ENCODE data around the gene LDLRAD4.
"Not testable (repeated sequence)": the region's sequence is repeated elsewhere in the genome, so short reads cannot be mapped to it uniquely, and the experiment has no call there.

Gene LDLRAD4

DNA sequence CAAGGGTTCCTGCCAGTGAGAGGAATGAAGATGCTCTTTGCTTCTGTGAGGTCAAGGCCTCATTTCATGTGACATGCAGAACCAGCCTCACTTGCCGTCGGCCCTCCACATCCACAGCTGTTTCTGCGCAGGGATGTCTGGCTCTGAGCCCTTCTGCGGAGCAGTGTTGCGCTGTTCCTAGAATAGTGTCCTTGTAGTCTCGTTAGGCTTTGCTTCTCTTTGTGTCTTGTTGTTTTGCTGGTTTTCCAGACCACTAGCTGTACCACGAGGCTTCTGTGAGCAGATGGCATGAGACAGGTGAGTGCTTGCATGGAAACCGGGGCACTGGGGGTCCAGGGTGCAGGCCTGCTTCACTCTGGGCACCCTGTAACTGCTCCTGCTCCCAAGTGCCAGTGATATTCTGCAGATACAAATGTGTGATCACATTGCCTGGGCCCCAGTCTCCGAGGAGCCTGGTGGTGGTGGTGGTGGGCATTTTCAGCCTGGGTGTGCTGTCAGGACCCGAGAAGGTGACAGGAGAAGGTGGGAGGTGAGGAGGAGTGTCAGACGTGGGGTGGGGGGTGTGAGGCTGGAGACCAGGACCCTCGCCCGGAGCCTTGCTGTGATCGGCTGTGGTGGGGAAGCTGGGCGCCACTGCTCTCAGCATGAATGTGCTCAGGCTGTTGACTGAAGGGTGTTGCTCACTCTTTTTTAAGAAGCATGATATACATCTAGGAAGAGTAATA, 34.3 kb downstream of the LDLRAD4 start:
- no peak for DNase-seq

GRCh38 chr18:13253786-13254688, 35.5 kb downstream of the LDLRAD4 start:
- no peak for DNase-seq

DNA sequence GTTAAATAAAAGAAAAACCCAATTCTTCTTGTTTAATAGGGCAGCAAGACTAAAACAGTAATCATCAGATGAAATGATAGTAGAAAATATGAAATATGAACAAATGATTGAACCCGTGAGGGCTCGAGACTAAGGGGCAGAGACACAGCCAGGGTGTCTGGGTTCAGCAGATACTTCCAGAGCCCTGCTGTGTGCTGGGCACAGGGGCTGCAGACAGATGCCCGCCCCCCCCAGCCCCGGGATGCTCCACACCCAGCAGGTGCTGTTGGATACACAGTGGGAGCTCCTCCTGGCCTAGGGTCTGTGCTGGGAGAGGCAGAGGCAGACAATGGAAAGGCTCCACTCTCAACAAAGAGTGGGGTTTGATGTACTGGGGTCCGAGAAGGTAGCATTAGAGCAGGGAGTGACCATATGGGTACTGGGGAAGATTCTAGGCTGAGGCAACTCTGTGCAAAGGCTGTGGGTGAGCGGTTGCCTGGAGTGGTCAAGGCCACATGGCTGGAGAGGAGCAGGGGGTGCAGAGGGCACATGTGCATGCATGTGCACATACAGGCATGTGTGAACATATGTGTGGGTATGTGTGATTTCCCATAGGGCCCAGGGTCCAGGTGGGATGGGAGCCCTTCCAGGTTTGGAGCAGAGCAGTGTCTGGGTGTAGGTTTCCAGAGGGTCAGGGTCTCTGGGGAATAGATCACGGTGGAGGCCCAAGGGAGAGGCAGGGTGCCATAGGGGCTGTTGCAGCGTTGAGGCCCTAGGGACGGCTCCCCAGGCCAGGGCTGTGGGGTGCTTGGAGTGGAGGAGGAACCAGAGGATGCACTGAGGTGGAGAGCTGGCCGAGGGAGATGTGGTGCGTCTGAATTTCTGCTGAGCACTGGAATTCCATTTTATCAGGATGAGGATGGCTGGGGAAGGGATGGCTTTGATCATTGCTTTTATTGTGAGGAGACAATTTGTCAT, 36.7 kb downstream of the LDLRAD4 start:
- no peak for DNase-seq

GRCh38 chr18:13256444-13257305, 38.1 kb downstream of the LDLRAD4 start:
- no peak for DNase-seq

DNA sequence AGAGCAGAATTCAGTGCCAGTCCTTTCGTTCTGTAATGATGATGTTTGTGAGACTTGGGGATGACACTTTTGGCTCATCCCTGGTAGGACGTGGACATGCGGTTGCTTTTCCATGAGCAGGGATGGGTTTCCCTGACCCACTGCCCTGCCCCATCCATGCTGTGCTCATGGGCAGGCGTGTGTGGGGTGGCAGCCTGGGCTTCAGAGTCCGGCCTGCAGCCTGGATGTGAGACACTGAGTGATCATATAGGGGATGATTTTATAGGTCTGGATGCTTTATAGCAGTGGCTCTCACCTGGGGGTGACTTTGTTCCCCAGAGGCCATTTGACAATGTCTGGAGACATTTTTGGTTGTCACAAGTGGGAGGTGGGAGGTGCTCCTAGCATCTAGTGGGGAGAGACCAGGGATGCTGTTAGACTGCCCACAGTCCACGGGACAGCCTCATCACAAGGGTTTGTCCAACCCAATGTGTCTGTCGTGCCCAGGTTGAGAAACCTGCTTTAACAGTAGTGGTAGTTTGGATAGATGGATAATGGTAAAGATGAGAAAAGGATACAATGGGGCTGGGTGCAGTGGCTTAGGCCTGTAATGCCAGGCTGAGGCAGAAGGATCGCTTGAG, 38.9 kb downstream of the LDLRAD4 start:
- DNase-seq, result no peak

GRCh38 chr18:13258921-13259320, 40.4 kb downstream of the LDLRAD4 start:
- DNase-seq, result no peak

DNA sequence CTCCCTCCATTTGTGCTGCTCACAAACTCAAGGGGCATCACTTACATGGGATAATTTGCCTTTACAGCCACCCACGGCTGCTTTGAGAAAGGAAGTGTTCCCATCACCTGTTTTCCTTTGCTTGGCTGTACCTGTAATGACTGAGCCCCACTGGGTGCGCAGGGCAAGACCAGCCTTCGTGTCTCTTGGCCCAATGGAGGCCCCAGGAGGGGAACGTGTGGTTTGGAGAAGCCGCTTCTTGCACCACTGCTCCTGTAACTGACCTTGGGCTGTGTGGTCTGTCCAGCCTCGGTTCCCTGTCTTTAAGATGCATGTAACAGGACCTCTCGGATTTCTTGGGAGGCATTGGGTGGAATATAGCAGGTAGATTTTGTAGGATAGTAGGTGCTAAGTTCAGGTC, 41.1 kb downstream of the LDLRAD4 start:
- DNase-seq, result no peak

DNA sequence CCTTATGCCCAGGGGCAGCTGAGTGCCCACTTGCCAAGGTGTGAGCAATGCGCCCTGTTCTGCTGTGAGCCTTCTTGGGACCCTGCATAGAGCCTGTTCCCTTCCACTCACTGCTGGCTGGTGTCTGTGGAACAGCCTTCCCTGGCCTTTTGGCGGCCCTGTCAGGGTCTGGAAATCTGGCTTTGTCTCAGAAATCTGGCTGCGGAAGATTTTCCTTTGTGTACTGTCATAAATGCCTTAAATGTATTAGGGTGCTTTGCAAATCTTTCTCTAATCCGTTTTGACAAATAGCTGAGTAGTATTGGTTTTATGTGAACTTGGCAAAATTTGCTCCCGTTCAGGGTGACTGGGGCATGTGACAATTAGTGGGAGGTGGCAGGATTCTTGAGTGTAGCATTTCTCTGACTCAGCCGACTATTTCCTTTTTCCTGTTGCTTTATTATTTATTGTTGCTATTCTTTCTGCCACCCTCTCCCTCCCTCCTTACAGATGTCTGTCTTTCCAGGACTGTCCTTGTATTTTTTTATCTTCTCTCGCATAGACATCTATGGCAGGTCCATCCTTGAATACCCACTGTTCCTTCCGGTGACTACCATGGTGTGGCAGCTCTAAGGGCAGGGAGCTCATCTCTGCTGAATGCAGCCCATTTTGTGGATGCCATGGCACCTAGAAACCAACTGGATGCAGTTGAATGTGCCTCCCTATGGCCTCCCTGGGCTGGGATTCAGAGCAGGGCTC, 41.8 kb downstream of the LDLRAD4 start:
- DNase-seq, result no peak

- DNase-seq, result no peak
Observed at GRCh38 chr18:13260935-13261640, 42.5 kb downstream of the LDLRAD4 start.

DNA sequence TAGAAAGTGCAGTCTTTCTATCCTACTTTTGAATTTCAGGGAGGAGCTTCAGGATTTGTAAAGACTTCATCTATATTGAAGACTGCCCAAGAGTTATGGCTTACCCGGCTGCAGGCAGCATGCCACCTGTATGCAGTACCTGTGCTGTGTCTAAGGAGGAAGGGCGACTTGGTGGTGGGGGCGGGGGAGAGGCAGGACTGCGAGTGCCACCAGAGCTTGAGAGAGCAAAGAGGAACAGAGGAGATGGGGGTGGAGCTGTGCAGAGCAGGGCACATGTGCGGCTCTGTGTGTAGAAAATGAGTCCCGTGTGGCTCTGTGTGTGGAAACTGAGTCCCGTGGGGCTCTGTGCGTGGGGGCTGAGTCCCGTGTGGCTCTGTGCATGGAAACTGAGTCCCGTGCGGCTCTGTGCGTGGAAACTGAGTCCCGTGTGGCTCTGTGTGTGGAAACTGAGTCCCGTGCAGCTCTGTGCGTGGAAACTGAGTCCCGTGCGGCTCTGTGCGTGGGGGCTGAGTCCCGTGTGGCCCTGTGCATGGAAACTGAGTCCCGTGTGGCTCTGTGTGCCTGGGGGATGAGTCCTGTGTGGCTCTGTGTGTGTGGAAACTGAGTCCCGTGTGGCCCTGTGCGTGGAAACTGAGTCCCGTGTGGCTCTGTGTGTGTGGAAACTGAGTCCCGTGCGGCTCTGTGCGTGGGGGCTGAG, 43.2 kb downstream of the LDLRAD4 start:
- no peak for DNase-seq

DNA sequence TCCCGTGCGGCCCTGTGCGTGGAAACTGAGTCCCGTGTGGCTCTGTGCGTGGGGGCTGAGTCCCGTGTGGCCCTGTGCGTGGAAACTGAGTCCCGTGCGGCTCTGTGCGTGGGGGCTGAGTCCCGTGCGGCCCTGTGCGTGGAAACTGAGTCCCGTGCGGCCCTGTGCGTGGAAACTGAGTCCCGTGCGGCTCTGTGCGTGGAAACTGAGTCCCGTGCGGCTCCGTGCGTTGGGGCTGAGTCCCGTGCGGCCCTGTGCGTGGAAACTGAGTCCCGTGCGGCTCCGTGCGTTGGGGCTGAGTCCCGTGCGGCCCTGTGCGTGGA, 43.8 kb downstream of the LDLRAD4 start:
- not testable (repeated sequence) for DNase-seq

- no peak for DNase-seq
Observed at GRCh38 chr18:13262839-13263691, 44.5 kb downstream of the LDLRAD4 start.

DNA sequence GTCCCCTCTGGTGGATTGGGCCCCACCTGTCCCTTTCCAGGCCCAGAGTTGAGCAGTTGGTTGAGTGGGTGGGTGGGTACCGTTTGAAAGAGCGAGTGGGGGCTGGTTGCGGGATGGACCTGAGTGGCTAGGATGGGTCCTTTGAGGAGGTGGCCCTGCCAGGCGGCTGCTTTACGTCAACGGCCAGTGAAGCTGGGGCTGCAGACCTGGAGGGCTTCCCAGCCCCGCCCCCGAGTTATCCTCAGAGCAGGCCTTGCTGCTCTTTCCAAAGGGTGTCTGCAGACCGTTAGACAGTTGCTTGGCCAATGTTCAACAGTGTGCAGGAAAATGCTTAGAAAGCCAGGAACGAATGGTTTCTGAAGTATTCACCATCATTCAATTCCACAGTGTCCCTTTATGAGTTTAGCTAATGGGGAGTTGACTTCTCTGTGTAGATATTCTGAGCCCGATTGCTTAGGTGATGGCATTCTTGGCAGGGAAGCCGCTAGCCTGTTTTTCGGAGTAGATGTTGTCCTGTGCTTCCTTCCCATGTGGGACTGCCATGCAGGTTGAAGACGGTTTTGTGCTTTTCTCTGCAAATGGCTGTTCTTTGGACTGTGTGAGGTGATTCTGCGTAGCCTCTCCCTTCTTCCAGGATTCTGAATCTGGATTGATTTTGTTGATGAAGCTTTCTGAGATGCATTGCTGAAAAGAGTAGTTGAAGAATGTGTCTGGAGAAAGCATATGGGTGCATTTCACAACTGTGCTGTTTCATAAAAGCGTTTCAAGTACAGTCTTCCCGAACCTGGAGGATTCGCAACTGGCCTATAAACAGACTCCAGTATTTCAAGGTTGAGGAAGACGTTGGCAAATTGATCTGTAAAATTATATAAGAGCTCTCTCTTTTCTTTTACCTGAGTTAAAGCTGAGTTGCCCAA, 45.8 kb downstream of the LDLRAD4 start:
- no peak for DNase-seq

- DNase-seq, result peak in 1 of 5 donors; percentile 36
Observed at GRCh38 chr18:13265008-13265910, 46.7 kb downstream of the LDLRAD4 start.

DNA sequence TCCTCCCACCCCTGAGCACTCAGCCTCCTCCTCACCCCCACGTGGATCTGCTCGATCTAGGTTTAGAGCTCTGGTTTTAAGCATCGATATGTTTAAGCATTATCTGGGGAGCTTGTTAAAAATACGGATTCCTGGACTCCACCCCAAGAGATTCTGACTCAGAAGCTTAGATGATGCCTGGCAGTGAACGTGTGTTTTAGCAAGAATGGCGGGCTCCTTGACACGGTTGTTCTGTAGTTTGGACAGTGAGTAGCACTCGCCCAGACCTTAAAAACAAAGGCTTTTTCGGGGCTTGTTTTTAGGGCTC, 47.3 kb downstream of the LDLRAD4 start:
- no peak for DNase-seq
